GM19099 (cell line): ENCODE data around the gene ATP1B4.

Experiments
- POLR2A ChIP-seq: IDR thresholded peaks from 3 replicates; pipeline ENCODE4 v1.6.1; 2011; ENCODE audit warnings: low read depth; ENCODE audit not compliant: insufficient read length; ENCODE audit errors: extremely low read depth

ATP1B4 gene

DNA sequence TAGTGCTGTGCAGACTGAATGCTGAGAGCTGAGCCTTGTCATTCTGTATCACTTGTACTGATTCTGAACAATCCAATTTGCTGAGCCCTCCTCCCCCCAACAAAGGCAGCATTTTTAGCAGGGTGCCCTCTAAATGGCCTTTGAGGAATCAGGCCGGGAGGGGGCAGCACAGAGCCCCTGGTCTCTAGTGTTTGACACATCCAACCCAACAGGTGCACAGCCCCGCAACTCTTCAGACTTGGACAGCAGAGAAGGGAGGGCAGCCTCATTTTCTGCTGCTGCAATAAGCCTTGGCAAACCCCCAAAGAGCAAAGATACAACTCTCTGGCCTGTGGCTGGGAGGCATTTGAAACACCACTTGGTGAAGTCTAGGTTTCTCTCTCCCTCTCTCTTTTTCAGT lies 3.4 kb downstream of the ATP1B4 start:
- TF ChIP-seq POLR2A = no peak

DNA sequence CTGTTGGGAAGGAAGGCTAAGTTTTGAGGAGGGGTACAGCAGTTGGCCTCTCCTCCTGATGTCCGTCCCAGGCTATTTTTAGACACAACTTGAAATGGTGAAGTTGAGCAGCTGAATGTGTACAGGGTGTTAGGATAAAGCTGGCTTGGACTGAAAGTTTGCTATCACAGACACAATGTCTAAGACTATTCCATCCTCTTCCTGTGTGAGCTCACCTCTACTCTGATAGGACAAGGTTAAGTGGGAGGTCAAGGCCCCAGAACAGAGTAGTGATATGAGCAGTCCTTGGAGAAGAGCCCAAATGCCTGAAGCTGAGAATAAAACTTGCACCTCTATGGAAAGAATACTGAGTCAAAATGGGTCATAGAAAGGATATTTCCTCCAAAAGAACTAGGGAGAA lies 4.1 kb downstream of the ATP1B4 start:
- TF ChIP-seq POLR2A = no peak

DNA sequence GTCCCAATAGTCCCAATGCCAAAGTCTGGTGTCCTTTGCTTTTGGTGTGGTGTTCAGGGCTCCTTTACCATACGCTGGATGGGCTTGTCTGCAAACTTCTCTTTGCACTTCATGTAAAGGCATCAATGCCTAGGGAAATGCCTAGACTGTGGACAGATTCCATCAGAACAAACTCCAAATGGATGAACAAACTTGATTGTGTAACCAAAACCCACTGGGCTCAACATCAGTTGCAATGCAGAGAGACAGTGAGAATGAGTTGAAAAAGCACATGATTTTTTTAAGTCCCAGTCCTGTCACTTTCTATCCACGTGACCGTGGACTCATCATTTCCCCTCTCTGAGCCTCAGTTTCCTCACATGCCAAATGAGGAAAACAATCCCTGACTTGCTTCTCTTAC lies 4.9 kb downstream of the ATP1B4 start:
- TF ChIP-seq POLR2A = no peak

DNA sequence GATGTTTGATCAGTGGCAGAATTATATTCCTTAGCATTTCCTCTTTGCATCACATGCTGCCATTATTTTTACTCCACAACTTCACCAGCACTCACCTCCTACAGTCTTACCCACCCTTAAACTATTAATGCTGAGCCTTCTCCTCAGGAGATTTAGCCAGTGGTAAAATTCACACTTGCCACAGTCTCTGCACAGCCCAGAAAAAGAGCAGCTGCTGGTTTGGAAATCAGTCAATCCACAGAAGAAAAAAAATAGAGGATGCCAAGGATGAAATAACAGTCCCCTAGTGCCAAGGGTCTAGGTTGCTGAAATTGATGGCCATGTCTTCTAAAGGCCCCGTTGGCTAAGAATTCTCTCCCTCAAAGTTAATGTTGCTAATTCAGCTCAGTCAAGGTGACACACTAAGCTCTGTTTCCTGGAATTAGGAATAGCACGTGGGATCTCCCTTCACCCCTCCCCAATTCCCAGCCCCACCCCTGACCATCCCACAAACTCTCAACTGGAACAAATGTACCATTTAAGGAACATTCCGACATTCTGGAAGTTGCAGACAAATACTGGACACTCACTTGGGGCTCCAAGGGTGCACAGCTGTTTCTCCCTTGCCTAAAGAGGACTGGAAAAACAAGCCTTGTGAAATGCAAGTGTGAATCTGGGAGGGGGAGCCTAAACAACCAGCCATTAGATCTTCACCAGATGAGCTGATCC lies 5.7 kb downstream of the ATP1B4 start:
- no peak for TF ChIP-seq POLR2A

DNA sequence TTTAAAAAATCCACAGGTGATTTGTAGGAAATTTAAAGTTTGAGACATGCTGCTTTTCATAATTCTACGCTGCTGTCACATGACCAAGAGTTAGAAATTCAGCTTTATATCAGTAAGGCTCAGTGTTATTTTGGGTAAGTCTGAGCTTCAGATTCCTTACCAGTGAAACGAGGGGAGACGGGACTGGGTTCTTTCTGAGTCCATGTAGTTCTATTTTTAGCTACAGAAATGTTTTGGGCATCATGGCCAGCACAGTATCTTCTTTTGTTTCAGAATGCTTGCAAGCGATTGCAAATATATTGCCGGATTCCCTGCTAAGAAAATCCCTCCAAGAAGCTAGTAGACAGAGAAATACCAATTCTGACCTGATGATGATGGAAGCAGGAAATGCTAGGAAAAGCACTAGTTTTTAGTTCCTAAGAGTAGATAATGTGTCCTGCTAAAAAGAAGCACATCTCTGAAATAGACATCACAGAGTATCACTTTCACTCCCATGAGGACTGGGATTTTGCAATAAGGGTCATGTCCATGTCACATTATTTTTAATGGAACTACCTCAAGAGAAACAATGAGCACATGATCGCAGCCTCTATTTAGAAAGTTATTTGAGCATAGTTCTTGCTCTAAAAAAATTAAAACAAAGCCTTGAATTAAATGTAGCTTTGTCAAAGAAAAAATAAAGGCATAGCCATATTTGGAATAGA lies 10.9 kb downstream of the ATP1B4 start:
- TF ChIP-seq POLR2A = no peak

DNA sequence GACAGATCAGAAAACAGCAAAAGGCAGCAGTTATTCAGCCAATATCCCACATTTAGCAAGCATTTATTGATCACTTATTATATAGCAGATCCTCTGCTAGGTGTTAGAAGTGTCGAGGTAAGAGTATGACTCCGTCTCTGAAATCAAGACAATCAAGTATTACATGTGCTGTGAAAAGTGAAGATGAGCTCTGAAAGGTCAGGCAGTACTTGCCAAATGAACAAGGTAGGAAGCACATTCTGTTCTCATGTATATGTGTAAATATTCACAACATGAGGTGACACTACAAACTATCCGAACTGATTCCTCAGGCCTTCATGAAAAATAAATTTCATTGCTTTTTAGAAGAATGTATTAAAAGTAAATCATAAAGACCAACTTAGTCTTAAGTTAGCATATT lies 15.3 kb downstream of the ATP1B4 start:
- no peak for TF ChIP-seq POLR2A

DNA sequence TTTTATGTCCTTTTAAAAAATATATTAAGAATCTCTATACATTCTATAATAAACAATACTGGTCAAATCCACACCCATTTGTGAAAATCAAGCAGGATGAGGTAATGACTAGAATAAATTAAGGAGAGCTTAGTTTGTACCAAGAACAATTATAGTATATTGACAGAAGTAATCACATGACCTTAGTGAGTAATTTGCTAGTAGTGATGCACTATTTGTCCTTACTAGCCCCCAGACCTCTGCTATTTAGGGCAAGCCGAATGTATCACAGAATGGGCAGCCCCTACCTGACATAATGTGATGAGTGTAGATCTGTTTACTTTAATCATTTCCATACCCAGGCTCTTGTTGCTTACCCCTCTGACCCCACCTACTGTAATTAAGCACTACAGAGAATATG lies 15.8 kb downstream of the ATP1B4 start:
- TF ChIP-seq POLR2A = no peak

DNA sequence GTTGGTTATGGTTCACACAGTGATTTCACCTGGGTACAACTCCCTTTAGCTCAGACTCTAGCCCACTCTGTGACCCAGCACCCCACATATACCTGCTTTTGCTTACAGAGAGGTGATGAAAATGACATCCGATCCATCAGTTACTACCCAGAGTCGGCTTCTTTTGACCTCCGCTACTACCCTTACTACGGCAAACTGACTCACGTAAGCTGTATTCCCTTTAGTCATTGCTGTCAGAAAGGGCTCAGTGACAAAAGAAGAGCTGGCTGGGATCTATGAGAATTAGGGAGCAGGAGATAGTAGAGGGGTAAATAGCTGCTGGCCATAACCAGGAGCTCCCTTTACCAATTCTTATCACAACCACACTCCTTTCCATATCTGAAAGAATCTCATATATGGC lies 16.7 kb downstream of the ATP1B4 start:
- no peak for TF ChIP-seq POLR2A

DNA sequence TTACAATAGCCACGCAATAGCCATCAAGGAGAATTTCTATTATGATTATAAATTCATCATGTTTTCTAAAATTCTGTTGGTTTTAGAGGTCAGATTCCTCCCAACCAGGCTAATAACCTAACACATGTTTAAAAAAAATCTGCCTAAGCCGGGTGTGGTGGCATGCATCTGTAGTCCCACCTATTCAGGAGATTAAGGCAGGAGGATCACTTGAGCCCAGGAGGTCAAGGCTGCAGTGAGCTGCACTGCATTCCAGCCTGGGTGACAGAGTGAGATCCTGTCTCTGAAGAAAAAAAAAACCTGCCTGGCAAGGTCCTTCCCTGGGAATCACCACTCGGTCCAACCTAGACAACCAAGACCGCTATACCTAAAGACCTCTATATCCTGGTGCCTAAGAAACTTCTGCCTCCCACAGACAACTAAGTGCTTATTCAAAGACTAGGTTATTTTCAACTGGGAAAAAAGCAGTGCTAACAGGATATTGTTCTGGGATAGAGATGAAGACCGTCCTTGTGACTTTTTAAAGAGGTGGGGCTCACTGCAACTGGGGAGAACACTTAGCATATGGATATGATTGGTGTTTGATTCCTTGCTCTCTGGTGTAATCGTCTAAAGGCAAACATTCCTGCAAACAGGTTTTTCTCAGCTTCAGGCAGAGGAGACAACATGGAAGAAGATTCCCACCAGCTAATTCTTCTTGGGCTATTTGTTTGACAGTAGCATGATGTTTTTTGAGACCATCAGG lies 18.2 kb downstream of the ATP1B4 start:
- TF ChIP-seq POLR2A = no peak

DNA sequence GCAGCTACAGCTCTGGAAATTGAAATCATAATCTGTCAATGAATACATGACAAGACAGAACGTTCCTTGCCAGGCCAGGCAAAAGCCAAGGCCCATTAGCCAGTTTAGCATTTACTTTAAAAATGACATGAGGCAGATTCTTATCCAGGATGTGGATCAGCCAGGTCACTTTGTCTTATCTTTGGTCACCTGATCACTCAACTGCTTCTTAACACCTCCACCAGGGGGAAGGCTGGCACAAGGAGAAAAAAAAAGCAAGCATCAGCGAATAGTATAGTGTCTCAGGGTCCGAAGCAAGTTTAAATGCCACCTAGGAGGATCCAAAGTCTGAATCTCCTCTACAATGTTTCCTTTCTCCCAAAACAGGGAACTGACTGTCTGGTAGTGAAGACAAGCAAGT lies 18.8 kb downstream of the ATP1B4 start:
- no peak for TF ChIP-seq POLR2A

DNA sequence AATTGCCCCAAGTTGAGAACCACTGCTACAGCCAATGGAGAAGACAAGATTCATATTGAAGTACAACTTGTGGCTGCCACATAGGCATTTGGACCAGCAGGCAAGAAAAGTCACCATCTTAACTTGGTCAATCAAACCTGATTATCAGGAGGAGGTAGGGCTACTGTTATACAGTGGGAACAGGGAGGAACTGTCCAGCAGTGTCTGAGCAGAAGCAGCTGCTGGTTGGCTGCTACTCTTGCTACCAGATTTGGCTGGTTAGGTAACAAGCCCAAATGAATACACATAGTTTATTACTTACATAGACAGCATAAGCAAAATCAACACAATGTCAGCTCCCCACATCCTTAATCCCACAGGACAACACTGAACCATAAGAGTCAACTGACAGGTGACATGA lies 39.4 kb downstream of the ATP1B4 start:
- no peak for TF ChIP-seq POLR2A

DNA sequence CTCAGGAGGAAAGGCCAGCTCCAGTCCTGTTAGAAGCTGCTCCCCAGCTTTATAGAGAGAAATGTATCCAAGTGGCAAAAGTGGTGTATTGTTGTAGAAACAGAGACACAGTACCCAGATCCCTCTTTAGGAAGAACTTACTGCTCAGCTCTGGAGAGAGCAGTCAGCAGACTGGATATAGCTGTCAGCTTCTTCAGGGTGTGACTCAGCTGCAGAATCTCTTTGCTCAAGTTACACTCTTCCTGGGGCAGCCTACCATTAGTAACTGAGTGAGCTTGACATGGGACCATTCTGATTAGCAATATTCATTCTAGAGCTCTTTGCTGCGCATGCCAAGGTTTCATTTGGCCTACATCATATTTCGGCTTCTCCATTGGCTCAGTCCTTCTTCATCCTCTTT lies 40.5 kb downstream of the ATP1B4 start:
- no peak for TF ChIP-seq POLR2A

DNA sequence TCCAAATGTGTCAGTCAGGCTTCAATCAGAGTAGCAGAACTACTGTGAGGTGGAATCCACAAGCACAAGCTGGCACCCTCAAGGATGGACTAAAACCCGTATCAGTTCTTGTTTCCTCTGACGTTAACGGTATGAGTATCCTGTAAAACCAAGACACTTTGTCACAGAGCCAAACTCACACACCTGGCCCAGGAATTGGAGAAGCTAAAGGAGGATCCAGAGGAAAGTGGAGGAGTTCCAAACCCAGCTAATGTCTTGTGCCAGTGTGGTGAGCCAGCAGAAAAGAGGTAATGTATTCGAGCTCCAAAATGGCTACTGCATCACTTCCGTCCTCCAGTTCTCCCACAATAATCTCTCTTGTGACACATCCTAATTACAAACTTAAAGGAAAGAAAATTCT lies 44.7 kb downstream of the ATP1B4 start:
- no peak for TF ChIP-seq POLR2A

DNA sequence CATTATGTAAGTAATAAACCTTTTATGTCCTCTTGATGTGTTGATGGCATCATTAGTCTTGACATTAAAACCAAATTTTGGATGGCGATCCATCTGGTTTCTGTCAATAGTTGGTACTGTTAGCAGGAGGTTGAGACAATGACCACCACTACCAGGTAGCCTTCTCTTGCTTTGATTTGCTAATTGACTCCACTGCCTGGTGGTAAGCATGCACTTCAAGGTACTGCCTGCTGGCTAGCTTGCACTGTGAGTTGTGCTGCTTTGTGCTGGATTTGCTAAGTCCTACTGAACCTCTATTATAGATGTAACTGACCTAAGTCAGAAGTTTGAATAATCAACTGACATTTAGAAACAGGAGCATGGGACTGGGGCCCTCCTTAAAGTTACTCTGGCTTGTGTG lies 46.3 kb downstream of the ATP1B4 start:
- TF ChIP-seq POLR2A = no peak

DNA sequence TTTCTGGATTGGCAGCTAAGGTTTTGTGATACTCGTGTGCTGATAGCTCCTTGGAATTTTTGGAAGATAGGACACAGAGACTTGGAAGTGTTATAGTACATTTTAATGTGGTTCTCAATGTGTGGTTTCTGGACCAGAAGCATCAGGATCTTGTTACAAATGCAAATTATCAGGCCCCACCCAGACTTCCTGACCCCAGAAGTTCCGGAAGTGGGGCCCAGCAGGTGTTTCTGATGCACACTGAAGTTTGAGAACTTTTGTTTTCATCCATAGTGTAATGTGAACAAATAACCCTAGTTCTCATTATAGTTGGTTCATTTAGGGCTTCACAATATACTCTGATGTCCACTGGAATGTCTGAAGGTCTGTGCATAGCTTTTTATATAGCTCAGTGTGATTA lies 57.6 kb downstream of the ATP1B4 start:
- TF ChIP-seq POLR2A = no peak

DNA sequence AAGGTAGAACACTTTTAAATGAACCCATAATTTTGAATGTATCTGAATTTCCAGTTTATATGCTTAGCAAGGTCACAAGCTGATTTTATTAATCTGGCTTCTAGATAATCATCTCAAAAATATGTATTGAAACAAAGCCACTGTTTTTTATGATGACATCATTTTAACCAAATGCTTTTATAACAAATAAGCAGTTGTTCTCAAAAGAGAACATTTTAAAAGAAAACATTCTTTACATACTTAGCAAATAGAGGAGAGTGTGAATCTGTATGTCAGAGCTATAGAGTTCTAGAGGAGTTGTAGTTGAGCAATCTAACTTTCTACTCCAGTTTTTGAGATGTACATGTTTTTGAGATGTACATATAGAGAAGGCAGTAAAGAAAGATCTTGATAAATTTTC lies 64.7 kb downstream of the ATP1B4 start:
- no peak for TF ChIP-seq POLR2A
